ENCODE measurements around the gene NDFIP2.

DNA sequence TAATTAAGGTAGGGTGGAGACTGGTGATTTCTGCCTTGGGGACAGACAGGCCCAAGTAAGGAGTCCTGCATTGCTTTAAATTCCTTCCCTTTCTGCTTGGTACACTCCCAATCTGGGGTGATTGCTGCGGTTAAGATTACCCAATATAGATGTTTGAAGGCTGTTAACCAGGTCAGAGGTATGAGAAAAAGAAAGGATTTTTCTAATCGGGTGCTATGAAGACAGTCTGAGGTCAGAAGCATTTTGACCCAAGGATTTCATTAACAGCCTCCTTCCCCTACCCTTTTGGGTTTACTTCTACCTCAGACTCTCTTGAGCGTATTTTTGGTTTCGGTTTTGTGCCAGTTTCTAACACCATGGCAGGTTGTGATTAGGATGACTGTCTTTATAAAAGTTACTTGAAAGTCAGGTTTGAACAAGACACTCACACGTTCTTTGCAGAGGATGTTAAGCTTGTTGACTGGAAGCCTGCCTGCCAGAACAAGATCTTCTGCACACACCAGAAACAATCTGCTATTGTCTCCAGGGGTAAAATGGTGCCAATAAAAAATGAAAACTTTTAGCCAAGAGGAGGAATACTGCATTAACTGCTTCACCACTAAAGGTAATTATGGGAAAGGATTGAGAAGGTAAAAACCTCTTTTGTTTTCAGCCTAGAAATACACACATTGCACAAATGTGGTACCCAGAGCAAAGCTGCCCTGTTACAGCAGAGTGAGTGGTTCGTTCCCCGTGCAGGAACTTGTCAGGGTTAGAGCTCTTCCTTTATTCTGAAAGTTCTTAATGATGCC, 108.8 kb downstream of the NDFIP2 start:
- TF ChIP-seq, protein P1, sequence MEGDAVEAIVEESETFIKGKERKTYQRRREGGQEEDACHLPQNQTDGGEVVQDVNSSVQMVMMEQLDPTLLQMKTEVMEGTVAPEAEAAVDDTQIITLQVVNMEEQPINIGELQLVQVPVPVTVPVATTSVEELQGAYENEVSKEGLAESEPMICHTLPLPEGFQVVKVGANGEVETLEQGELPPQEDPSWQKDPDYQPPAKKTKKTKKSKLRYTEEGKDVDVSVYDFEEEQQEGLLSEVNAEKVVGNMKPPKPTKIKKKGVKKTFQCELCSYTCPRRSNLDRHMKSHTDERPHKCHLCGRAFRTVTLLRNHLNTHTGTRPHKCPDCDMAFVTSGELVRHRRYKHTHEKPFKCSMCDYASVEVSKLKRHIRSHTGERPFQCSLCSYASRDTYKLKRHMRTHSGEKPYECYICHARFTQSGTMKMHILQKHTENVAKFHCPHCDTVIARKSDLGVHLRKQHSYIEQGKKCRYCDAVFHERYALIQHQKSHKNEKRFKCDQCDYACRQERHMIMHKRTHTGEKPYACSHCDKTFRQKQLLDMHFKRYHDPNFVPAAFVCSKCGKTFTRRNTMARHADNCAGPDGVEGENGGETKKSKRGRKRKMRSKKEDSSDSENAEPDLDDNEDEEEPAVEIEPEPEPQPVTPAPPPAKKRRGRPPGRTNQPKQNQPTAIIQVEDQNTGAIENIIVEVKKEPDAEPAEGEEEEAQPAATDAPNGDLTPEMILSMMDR (IDR thresholded peaks at IDR 0.05): no peak
- TF ChIP-seq POLR2A (IDR thresholded peaks at IDR 0.05): no peak
